GM20000 (cell line): ENCODE data around the gene BANK1.

Experiments used
- DNase-seq: peaks from one replicate; pipeline ENCODE4 v3.0.0; 2012; ENCODE audit warnings: low spot score
- TF ChIP-seq, protein P1 (sequence below): IDR thresholded peaks from 2 replicates; pipeline ENCODE4 v1.5.1; 2012; ENCODE audit warnings: mild to moderate bottlenecking, control low read depth; ENCODE audit errors: extremely low read depth, missing control alignments

BANK1 gene

DNA sequence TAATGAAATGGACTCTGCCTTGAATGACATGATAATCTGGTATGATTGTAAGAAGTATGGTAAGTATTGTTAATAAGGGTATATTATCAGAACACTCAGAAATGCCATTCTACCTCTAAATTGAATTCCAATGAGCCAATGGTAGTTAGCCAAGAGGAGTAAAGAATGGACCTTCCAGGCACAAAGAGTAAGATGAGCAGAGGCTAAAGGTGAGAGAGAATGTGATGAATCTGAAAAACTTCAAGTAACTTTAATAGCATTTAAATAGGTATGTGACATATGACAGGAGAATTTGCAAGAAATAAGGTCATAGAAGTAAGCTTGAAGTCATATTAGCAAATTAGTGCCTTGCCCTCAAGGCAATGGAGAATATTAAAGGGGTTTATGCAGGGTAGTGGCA, 152.4 kb downstream of the BANK1 start:
- TF ChIP-seq, protein P1, sequence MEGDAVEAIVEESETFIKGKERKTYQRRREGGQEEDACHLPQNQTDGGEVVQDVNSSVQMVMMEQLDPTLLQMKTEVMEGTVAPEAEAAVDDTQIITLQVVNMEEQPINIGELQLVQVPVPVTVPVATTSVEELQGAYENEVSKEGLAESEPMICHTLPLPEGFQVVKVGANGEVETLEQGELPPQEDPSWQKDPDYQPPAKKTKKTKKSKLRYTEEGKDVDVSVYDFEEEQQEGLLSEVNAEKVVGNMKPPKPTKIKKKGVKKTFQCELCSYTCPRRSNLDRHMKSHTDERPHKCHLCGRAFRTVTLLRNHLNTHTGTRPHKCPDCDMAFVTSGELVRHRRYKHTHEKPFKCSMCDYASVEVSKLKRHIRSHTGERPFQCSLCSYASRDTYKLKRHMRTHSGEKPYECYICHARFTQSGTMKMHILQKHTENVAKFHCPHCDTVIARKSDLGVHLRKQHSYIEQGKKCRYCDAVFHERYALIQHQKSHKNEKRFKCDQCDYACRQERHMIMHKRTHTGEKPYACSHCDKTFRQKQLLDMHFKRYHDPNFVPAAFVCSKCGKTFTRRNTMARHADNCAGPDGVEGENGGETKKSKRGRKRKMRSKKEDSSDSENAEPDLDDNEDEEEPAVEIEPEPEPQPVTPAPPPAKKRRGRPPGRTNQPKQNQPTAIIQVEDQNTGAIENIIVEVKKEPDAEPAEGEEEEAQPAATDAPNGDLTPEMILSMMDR, result no peak

DNA sequence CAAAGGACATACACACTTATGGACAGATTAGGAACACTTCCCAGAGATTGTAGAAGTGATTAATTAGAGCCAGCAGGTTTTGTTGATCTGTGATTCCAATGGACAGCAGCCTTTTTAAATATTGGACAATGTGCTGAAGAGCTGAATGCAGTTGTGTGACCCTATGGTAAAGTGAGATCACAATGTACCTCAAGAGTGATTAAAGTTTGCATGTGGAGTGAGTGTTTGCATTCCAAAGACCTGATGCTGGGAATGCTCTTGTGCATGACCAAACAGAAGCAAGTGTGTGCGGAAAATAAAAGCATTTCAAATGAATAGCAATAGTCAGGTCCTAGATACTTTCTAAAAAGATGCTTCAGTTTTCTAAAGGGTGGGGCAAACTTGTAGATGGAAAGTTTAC, 154.1 kb downstream of the BANK1 start:
- no peak for DNase-seq
- TF ChIP-seq, protein P1, result no peak

More for the DNA sequence above, 152.4 kb downstream of the BANK1 start:
- no peak for DNase-seq

DNA sequence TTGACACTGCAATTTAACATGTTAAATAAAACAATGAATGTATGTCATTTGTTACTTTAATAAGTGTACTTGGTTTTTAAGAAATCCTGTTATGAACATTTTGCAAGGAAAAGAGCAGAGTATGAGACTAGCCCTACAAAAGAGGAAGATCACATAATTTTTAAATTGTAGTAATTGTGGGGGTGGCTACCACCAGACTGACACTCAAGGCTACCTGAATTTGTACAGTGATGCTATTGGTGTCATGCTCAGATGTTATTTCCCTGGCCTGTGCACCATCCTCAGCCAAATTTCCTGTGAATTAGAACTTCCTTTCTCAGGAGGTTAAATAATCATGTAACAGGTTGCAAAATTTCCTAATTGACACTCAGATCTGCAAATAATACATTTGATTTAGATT, 157.5 kb downstream of the BANK1 start:
- TF ChIP-seq, protein P1, result no peak
- DNase-seq, result no peak

DNA sequence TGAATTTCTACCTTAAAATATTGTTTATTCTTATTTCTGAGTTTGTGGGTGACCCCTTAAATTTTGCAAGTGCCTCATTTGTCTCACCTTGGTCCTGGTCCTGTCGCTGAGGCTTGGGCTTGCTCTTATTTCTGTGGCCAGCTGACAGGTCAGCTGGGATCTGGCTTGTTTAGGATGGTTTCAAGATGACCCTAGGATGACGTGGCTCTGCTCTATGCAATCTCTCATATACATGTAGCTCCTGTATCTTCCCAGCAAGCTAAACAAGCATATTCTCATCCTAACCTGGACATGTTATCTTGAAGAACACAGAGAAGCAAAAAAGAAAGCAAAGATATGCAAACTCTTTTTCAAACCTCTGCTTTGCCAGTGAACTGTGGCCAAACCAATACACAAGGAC, 158.4 kb downstream of the BANK1 start:
- TF ChIP-seq, protein P1, result no peak
- DNase-seq, result no peak

DNA sequence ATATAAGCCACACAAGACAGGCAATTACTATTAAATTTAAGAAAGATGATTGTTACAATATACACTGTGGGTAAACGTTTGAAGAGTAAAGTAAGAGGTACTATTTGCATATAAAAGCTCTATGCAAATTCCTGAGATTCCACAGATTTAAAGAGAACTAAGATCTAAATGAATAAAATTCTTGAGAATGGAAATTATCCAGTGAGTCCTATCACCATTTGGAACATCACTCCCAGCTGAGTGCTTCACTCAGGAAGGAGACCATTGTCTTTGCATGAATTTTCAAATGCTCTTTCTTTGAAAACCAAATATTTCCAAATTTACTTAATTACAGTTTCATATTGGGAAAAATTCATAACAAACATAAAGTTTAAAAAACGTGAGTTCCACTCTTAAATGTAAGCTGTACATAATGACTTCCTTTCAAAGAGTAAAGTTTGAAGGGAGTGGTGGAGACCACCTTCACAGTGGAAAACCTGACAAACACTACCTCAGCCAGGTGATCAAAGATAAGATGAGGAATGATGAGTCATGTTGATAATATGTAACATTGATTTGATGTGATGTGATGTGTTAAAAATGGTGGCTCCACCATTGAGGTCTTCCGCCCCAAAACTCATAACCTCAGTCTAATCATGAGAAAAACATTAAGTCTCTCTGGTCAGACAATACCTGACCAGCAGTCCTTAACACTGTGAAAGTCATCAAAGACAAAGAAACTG, 159.9 kb downstream of the BANK1 start:
- no peak for DNase-seq
- TF ChIP-seq, protein P1, result no peak

DNA sequence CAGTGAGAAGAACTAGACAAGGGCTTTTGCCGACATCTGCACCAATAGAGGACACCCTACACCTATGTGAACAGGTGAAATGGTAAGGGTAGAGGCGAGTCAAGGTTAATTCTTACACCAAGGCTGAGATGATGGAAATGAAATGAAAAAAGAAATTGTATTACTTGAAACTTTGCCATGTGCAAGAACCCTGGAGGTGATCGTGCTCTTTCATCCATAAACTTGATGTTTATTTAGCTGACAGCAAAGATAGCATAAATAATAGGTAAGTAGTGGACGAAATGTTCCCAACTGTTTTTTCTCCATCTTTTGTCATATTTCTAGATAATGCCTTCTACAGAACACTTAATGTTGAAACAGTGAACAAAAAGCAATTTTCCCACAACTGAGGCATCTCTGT, 162.5 kb downstream of the BANK1 start:
- DNase-seq, result no peak
- TF ChIP-seq, protein P1, result no peak

DNA sequence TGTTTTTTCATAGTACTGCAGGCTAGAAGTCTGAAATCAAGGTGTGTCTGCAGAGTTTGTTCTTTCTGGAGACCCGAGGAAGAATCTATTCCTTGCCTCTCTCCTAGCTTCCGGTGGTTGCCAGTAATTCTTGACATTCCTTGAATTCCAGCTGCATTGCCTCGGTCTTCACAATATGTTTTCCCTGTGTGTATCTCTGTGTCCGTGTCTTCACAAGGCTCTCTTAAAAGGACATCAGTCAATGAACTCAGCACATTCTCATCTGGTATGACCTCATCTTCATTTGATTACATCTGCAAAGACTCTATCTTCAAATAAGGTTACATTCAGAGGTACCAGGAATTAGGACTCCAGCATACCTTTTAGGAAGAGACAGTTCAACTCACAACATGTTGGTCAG, 163.4 kb downstream of the BANK1 start:
- DNase-seq, result no peak
- TF ChIP-seq, protein P1, result no peak
